HG03097 (cell line): Measurements from ENCODE around the gene SLC13A3.

ENCODE experiments used
- ATAC-seq: cut with Tn5 transposase; IDR thresholded peaks from one replicate; pipeline ENCODE4 v1.9.1; 2021; ENCODE audit not compliant: unreplicated experiment, low FRiP score

SLC13A3 gene

GRCh38 chr20:46583411-46584214 is 67.6 kb downstream of the SLC13A3 start:
- no peak for ATAC-seq

GRCh38 chr20:46582648-46583047 is 68.6 kb downstream of the SLC13A3 start:
- ATAC-seq = no peak

GRCh38 chr20:46581391-46581790 is 69.9 kb downstream of the SLC13A3 start:
- no peak for ATAC-seq

GRCh38 chr20:46580613-46581205 is 70.5 kb downstream of the SLC13A3 start:
- ATAC-seq = no peak

- ATAC-seq = no peak
These were observed 72.5 kb downstream of the SLC13A3 start for GRCh38 chr20:46578745-46579144.

GRCh38 chr20:46576774-46577395 is 74.4 kb downstream of the SLC13A3 start:
- ATAC-seq = no peak

GRCh38 chr20:46575937-46576461 is 75.3 kb downstream of the SLC13A3 start:
- ATAC-seq = no peak

- no peak for ATAC-seq
These were observed 75.9 kb downstream of the SLC13A3 start for GRCh38 chr20:46575394-46575793.

GRCh38 chr20:46573788-46574584 is 77.3 kb downstream of the SLC13A3 start:
- ATAC-seq = no peak

GRCh38 chr20:46573234-46573633 is 78.0 kb downstream of the SLC13A3 start:
- ATAC-seq = no peak

- no peak for ATAC-seq
These were observed 78.5 kb downstream of the SLC13A3 start for GRCh38 chr20:46572790-46573189.

- ATAC-seq = no peak
These were observed 79.1 kb downstream of the SLC13A3 start for GRCh38 chr20:46572153-46572552.

GRCh38 chr20:46571418-46571817 is 79.8 kb downstream of the SLC13A3 start:
- no peak for ATAC-seq

GRCh38 chr20:46570956-46571355 is 80.3 kb downstream of the SLC13A3 start:
- no peak for ATAC-seq

- no peak for ATAC-seq
These were observed 81.3 kb downstream of the SLC13A3 start for GRCh38 chr20:46569961-46570360.

- ATAC-seq = no peak
These were observed 82.6 kb downstream of the SLC13A3 start for GRCh38 chr20:46568570-46569129.

- ATAC-seq = no peak
These were observed 85.1 kb downstream of the SLC13A3 start for GRCh38 chr20:46566125-46566524.

- no peak for ATAC-seq
These were observed 86.9 kb downstream of the SLC13A3 start for GRCh38 chr20:46564241-46564957.

- ATAC-seq = no peak
These were observed 87.4 kb downstream of the SLC13A3 start for GRCh38 chr20:46563860-46564221.
